ENCODE results near the gene RASSF5. TPM values are rescaled to one million over a fixed set of nuclear protein-coding genes. Genes with fewer than 3 reads are reported as not detected.

The RASSF5 gene
- total and polyA plus RNA-seq, 2 of the 13 experiments (the other 11 are each of a cell fraction or from before 2014, with no cell fraction given) = 0.18 to 0.40 TPM

GRCh38 chr1:206508130-206508889 is 979 bp downstream of the RASSF5 start (continued):
- TF ChIP-seq ZSCAN12 (CRISPR knock-in tag; IDR thresholded peaks at IDR 0.05) (no peak), ZFP36L1 (CRISPR knock-in tag; IDR thresholded peaks at IDR 0.05) (no peak), PHF8 (CRISPR knock-in tag; IDR thresholded peaks at IDR 0.05) (no peak), SNAPC4 (CRISPR knock-in tag; IDR thresholded peaks at IDR 0.05) (no peak), RXRA (CRISPR knock-in tag; IDR thresholded peaks at IDR 0.05) (peak; percentile 39; the same call in 1 of the 2 replicates), XBP1 (CRISPR knock-in tag; IDR thresholded peaks at IDR 0.05) (no peak), SRF (IDR thresholded peaks at IDR 0.05; ENCODE audit: low read depth, low read length) (no peak), ZNF224 (CRISPR knock-in tag; IDR thresholded peaks at IDR 0.05) (no peak), SALL1 (CRISPR knock-in tag; IDR thresholded peaks at IDR 0.05) (peak; percentile 50; the same call in 1 of the 2 replicates), NCOR1 (IDR thresholded peaks at IDR 0.05; ENCODE audit: borderline replicate concordance, low read length) (peak; percentile 67; the same call in 1 of the 2 replicates), FOXK1 (CRISPR knock-in tag; IDR thresholded peaks at IDR 0.05; ENCODE audit: borderline replicate concordance, low read depth) (no peak)
- TF ChIP-seq, protein P1, sequence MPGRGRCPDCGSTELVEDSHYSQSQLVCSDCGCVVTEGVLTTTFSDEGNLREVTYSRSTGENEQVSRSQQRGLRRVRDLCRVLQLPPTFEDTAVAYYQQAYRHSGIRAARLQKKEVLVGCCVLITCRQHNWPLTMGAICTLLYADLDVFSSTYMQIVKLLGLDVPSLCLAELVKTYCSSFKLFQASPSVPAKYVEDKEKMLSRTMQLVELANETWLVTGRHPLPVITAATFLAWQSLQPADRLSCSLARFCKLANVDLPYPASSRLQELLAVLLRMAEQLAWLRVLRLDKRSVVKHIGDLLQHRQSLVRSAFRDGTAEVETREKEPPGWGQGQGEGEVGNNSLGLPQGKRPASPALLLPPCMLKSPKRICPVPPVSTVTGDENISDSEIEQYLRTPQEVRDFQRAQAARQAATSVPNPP (CRISPR knock-in tag; IDR thresholded peaks at IDR 0.05) = no peak
- TF ChIP-seq, protein P2, sequence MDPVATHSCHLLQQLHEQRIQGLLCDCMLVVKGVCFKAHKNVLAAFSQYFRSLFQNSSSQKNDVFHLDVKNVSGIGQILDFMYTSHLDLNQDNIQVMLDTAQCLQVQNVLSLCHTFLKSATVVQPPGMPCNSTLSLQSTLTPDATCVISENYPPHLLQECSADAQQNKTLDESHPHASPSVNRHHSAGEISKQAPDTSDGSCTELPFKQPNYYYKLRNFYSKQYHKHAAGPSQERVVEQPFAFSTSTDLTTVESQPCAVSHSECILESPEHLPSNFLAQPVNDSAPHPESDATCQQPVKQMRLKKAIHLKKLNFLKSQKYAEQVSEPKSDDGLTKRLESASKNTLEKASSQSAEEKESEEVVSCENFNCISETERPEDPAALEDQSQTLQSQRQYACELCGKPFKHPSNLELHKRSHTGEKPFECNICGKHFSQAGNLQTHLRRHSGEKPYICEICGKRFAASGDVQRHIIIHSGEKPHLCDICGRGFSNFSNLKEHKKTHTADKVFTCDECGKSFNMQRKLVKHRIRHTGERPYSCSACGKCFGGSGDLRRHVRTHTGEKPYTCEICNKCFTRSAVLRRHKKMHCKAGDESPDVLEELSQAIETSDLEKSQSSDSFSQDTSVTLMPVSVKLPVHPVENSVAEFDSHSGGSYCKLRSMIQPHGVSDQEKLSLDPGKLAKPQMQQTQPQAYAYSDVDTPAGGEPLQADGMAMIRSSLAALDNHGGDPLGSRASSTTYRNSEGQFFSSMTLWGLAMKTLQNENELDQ (CRISPR knock-in tag; IDR thresholded peaks at IDR 0.05; ENCODE audit: borderline replicate concordance) = no peak
- TF ChIP-seq, protein P3, sequence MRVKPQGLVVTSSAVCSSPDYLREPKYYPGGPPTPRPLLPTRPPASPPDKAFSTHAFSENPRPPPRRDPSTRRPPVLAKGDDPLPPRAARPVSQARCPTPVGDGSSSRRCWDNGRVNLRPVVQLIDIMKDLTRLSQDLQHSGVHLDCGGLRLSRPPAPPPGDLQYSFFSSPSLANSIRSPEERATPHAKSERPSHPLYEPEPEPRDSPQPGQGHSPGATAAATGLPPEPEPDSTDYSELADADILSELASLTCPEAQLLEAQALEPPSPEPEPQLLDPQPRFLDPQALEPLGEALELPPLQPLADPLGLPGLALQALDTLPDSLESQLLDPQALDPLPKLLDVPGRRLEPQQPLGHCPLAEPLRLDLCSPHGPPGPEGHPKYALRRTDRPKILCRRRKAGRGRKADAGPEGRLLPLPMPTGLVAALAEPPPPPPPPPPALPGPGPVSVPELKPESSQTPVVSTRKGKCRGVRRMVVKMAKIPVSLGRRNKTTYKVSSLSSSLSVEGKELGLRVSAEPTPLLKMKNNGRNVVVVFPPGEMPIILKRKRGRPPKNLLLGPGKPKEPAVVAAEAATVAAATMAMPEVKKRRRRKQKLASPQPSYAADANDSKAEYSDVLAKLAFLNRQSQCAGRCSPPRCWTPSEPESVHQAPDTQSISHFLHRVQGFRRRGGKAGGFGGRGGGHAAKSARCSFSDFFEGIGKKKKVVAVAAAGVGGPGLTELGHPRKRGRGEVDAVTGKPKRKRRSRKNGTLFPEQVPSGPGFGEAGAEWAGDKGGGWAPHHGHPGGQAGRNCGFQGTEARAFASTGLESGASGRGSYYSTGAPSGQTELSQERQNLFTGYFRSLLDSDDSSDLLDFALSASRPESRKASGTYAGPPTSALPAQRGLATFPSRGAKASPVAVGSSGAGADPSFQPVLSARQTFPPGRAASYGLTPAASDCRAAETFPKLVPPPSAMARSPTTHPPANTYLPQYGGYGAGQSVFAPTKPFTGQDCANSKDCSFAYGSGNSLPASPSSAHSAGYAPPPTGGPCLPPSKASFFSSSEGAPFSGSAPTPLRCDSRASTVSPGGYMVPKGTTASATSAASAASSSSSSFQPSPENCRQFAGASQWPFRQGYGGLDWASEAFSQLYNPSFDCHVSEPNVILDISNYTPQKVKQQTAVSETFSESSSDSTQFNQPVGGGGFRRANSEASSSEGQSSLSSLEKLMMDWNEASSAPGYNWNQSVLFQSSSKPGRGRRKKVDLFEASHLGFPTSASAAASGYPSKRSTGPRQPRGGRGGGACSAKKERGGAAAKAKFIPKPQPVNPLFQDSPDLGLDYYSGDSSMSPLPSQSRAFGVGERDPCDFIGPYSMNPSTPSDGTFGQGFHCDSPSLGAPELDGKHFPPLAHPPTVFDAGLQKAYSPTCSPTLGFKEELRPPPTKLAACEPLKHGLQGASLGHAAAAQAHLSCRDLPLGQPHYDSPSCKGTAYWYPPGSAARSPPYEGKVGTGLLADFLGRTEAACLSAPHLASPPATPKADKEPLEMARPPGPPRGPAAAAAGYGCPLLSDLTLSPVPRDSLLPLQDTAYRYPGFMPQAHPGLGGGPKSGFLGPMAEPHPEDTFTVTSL (CRISPR knock-in tag; IDR thresholded peaks at IDR 0.05; ENCODE audit: borderline replicate concordance) = 0 out of 2 replicates have a peak, but pooled peaks have one; percentile 29
